Head of caudate nucleus (tissue), 42 donors: ENCODE data around the gene LTBP1.
"Not testable (repeated sequence)": the region's sequence is repeated elsewhere in the genome, so short reads cannot be mapped to it uniquely, and the experiment has no call there.

ENCODE experiments used
- DNase-seq, 42 donors: peaks; one replicate each; pipeline versions ENCODE4 v3.0.0 to v3.0.0-alpha.2; 2020 to 2021; ENCODE audit warnings: mixed read lengths in 7 of 42
- intact Hi-C: fragments of 100-400 bp; cut with DNase I; formaldehyde crosslinking; loops from one replicate; pipeline ENCODE4 v1.15.0; 2022

LTBP1 gene

GRCh38 chr2:33141476-33141875 is 194.7 kb downstream of the LTBP1 start:
- intact Hi-C loops: no loop called here
- DNase-seq: no peak

DNA sequence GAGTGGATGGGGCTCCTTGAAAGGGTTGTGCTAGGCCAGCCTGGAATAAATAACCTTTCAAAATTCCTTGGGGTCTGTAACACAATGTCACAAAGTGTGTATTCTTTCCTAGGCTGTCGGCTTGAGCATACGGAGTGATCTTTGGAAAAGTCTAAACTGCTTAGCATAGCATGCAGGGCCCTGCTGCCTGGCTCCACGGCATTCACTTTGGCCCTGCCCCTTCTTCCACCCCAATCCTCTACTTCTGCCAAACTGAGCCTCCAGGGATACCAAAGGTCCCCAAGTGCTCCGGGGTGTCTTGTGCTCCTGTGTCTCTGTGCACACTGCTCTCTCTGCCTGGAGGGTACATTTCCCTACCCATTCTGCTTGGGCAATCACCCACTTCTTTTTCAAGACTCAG is 196.1 kb downstream of the LTBP1 start:
- intact Hi-C loops: no loop called here
- DNase-seq: peak in 7 of 42 donors; percentile 2 to 42 (median 25)

DNA sequence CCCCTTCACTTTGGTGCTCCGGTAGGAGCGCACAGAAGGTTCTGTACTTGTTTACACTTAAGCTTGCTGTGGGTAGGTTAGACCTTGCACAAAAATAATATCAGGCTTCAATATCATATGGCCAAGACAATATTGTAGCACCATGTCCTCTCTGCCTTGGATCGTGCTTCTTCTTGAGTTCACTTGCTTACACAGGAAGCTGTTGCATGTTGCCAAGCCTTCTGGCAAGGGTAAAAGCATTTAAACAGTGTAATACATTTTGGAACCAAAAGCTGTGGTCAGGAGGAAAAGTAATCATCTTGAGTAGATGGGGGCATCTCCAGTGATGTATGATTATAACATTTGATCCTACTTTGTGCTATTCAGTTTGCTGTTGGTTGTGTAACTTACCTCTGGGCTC is 197.5 kb downstream of the LTBP1 start:
- intact Hi-C loops: no loop called here
- no peak for DNase-seq

DNA sequence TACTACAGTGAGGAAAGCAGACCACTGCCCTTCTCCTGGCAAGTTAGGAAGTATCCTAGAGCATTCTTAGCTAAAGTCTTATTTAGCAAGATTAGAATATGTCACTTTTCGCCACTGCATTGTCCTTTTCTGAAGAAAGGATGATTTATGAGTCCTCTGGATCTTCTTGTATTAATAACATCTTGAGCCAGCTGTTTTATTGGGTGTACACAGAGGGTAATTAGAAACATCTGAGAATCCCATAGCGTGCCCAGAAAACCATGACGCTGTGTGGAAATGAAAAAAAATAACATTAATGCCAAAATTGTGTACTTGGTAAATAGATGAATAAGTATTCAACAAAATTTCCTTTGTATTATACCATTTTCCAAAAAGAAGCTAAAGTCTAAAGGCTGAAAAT is 198.7 kb downstream of the LTBP1 start:
- intact Hi-C loops: no loop called here

GRCh38 chr2:33146102-33146501 is 199.3 kb downstream of the LTBP1 start:
- intact Hi-C loops: no loop called here
- DNase-seq: no peak

More for the DNA sequence above, 198.7 kb downstream of the LTBP1 start:
- DNase-seq: no peak

DNA sequence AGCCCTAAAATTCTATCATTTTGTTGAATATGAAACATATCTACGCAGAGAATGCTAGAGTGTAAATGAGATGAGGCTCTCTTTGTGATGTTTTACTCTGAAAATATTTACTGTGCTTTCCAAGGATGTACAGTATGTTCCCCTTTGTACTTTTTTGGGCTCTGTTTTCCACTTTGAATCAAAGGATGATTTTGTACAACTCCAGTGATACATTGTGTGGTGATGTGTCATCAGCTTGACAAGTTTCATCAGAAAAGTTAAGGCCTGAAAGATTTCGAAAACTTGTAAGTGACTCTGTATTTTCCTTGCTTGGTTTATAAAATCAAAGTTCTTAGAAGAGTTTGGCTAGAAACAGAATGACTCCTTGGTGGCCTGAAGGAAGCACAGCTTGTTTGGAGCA is 206.3 kb downstream of the LTBP1 start:
- intact Hi-C loops: no loop called here
- no peak for DNase-seq

GRCh38 chr2:33158482-33159003 is 211.8 kb downstream of the LTBP1 start:
- intact Hi-C loops: no loop called here
- DNase-seq: no peak

DNA sequence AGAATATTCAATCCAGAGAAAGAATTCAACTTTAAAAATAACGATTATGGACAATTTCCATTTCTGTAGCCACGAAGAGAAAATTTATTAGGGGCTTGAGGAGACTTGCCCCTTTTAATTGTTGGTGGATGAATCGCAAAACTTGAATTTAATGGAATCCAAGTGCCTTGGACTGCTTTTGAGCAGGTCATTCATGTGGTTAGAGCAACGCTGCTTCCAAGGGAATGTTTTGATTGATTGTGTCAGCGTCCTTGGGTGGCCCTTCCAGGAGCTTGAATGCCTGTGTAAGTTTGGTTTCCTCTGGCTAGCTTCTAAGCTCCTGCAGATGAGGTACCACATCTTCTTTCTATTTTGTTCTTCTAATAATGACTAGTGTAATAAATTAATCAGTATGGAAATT is 213.4 kb downstream of the LTBP1 start:
- intact Hi-C loops: no loop called here
- no peak for DNase-seq

DNA sequence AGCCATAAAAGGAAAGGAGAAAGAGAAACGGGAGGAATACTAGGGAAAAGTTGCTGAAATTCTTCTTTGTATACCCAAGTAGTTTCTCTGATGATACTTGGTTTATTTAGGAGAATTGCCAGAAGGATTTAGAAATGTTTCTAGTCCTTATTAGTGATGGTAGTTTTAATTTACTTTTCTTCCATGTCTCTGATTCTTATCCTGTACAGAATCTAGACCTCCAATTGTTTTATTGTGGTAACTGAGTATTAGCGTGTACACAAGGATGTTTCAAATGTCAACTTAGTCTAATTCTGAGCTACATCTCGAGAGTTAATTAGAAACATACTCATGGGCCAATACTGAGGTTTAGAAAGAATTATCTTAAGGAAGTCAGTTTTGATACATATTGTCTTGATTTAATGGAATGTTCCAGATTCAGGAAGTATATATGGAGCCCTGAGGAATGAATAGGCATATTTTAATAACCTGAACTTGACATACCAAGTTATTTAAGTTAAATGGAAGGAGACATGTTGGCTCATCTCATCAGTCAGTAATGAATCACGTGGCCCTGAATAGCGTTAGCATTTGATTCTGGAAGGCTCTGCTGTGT is 219.6 kb downstream of the LTBP1 start:
- intact Hi-C loops: no loop called here
- DNase-seq: no peak

GRCh38 chr2:33167622-33168245 is 221.0 kb downstream of the LTBP1 start:
- intact Hi-C loops: no loop called here
- DNase-seq: no peak

DNA sequence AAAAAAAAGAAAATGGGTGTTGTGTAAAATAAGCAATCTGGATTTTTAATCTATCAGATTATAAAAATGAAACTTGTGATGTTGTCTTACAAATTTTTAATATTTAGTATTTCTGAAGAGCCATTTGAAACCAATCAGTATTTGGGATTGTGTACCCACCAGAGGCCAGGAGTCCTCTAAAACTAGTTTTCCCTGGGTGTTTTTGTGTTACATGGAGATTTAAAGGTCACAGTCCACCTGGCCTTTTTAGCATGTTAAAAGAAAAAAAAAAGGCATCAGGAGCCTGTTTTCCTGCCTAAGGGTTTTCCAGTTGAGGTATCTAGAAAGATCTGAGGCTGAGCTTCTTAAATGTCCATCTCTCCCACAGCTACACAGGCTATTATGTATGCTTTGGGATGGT is 221.7 kb downstream of the LTBP1 start:
- DNase-seq: no peak
- intact Hi-C loops: no loop called here

DNA sequence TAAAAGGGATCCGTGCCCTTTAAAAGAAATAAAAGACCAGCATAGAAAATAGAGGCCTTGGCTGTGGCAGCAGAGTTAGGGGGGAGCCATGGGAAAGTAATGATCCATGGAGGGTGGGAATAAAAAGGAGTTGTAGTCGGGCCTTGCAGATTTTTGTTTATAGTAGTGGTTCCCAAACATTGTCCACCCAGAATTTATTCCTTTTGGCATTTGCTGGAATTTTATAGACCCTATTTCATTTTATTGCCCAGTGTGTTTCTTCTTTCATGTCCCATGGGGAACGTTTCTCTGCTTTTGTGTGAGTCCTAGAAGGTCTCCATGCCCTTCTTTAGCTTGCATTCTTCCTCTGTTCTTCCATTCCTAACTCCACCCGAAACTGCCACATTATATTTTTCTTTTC is 222.2 kb downstream of the LTBP1 start:
- intact Hi-C loops: no loop called here
- no peak for DNase-seq

GRCh38 chr2:33170251-33170650 is 223.5 kb downstream of the LTBP1 start:
- DNase-seq, intact Hi-C loops: not testable (repeated sequence)

- DNase-seq: no peak
- intact Hi-C loops: no loop called here
Observed at GRCh38 chr2:33177627-33178026, 230.9 kb downstream of the LTBP1 start.

DNA sequence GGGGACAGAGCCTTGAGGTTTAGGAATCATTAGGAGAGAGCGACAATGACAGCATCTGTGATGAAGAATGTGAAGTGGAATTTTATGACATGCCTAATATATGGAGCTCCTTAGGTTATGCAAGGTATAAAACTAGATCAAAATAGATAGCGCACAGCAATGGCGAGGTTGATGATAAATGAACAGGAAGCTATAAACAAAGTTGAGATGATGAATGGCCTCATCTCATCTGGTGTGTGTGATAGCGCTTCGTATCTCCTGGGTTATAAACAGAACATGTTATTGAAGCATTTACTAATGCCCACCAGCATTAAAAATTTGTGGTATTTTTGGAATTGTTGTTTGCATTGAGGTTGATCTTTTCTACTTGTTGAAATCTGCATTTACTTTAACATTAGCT is 231.5 kb downstream of the LTBP1 start:
- intact Hi-C loops: no loop called here
- DNase-seq: no peak

- intact Hi-C loops: no loop called here
Observed at GRCh38 chr2:33180915-33181314, 234.2 kb downstream of the LTBP1 start.

GRCh38 chr2:33181466-33181865 is 234.7 kb downstream of the LTBP1 start:
- intact Hi-C loops: no loop called here
- no peak for DNase-seq

More at GRCh38 chr2:33180915-33181314, 234.2 kb downstream of the LTBP1 start:
- no peak for DNase-seq

GRCh38 chr2:33184041-33184440 is 237.3 kb downstream of the LTBP1 start:
- intact Hi-C loops: no loop called here
- no peak for DNase-seq

DNA sequence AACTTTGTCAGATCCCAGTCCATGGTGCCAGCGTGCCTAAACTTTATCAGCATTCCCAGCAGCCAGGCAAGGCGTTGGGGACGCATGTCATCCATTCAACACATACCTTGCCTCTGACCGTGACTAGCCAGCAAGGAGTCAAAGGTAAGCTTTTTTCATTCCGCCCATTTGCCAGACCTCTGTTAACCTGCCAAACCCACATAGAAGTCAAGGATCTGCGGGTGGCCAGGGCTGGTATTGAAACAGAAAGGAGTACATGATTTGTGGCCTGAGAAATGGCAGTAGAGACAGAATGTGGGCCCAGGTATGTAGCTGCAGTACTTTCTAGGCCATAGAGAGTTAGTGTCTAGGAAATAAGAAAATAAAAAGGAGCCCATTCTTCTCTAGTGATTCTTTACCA is 240.2 kb downstream of the LTBP1 start:
- DNase-seq: no peak
- intact Hi-C loops: no loop called here

- DNase-seq: no peak
- intact Hi-C loops: no loop called here
Observed at GRCh38 chr2:33188799-33189198, 242.0 kb downstream of the LTBP1 start.

- DNase-seq: no peak
- intact Hi-C loops: no loop called here
Observed at GRCh38 chr2:33190393-33190937, 243.7 kb downstream of the LTBP1 start.
